ENCODE data around the gene TIPARP. TPM values are rescaled to one million over a fixed set of nuclear protein-coding genes. Genes with fewer than 3 reads are reported as not detected.

TIPARP gene
- polyA plus RNA-seq, 1 of the 3 experiments (the other 2 are of a cell fraction) = 6.2 TPM

GRCh38 chr3:156674046-156674910 is at the start of gene TIPARP (continued):
- TF ChIP-seq CHD2 (IDR thresholded peaks at IDR 0.05; ENCODE audit: low read length, partially characterized antibody) (no peak), RAD21 (IDR thresholded peaks at IDR 0.05; ENCODE audit: low read length) (peak; percentile 64), RXRA (IDR thresholded peaks at IDR 0.05; ENCODE audit: borderline replicate concordance, low read depth) (no peak), CTCF (IDR thresholded peaks at IDR 0.05) (peak; percentile 67), NRF1 (IDR thresholded peaks at IDR 0.05; ENCODE audit: low read depth, low read length) (peak; percentile 80), FOXJ3 (CRISPR knock-in tag; IDR thresholded peaks at IDR 0.05) (peak; percentile 64; the same call in 1 of the 2 replicates), TAF1 (IDR thresholded peaks at IDR 0.05; ENCODE audit: borderline replicate concordance, low read depth, low read length) (peak; percentile 98), EP300 (IDR thresholded peaks at IDR 0.05; ENCODE audit: borderline replicate concordance in 1 of 2, low read depth in 1 of 2, low read length in 1 of 2) (peak; percentile 26 to 31; a peak in 1 of 4 replicates), NFIC (IDR thresholded peaks at IDR 0.05; ENCODE audit: borderline replicate concordance) (peak; percentile 19; the same call in 1 of the 2 replicates)
- TF ChIP-seq, protein P1, sequence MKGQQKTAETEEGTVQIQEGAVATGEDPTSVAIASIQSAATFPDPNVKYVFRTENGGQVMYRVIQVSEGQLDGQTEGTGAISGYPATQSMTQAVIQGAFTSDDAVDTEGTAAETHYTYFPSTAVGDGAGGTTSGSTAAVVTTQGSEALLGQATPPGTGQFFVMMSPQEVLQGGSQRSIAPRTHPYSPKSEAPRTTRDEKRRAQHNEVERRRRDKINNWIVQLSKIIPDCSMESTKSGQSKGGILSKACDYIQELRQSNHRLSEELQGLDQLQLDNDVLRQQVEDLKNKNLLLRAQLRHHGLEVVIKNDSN (IDR thresholded peaks at IDR 0.05; ENCODE audit: borderline replicate concordance, low read depth) = no peak
- TF ChIP-seq, protein P2, sequence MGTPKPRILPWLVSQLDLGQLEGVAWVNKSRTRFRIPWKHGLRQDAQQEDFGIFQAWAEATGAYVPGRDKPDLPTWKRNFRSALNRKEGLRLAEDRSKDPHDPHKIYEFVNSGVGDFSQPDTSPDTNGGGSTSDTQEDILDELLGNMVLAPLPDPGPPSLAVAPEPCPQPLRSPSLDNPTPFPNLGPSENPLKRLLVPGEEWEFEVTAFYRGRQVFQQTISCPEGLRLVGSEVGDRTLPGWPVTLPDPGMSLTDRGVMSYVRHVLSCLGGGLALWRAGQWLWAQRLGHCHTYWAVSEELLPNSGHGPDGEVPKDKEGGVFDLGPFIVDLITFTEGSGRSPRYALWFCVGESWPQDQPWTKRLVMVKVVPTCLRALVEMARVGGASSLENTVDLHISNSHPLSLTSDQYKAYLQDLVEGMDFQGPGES (IDR thresholded peaks at IDR 0.05; ENCODE audit: low read depth, low read length) = no peak

DNA sequence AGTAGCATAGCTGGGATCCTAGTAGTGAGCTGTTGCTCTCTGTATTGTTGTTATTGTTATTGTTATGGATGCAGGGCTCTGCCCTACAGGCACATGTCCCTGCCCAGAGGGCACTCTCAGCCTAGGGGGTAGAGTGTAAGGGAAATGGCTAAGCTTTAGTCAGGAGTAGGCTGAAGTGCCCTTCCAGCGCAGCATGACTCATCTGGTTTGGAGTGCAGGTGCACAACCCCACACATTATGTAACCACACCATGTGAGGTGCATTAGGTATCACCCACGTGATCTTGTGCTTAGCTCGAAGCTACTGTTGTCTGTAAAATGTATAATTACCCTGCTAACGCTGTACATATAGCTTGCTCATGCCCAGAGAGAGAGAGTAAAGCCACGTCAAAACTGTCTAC is 48.3 kb upstream of the TIPARP start:
- no peaks in the 10 kb centered on the region for H3K36me3 ChIP-seq (replicated peaks in 1 of 2; ENCODE audit: control insufficient read depth in 1 of 2, insufficient read depth in 2 of 2, low read length in 1 of 2)

More for the DNA sequence above, 48.3 kb upstream of the TIPARP start:
- Histone ChIP-seq H3K4me3 (ENCODE audit: low read depth in 2 of 2, low read length in 1 of 2) (no peak overlapping the region), H3K27ac (ENCODE audit: low read depth in 2 of 2, low read length in 1 of 2) (no peak overlapping the region), H3K4me1 (ENCODE audit: control insufficient read depth in 1 of 2, insufficient read depth in 2 of 2, low read depth in 1 of 2, low read length in 1 of 2) (peaks cover 0 to 18% of the 10 kb centered on the region in 2 experiments; a peak in 1 of 4 replicates), H4K20me1 (ENCODE audit: insufficient read depth) (no peaks in the 10 kb centered on the region), H3K27me3 (ENCODE audit: insufficient read depth) (no peaks in the 10 kb centered on the region), H3K9me2 (no peaks in the 10 kb centered on the region), H3K9me3 (no peaks in the 10 kb centered on the region), H2AFZ (ENCODE audit: low read depth) (no peak overlapping the region), H3K9ac (no peak overlapping the region), H3K79me2 (ENCODE audit: insufficient read depth) (no peaks in the 10 kb centered on the region), H3F3A (replicated peaks; ENCODE audit: insufficient read depth) (no peaks in the 10 kb centered on the region), H3K4me2 (no peak overlapping the region)
- CTCF ChIA-PET = no interaction called here
- 70% methylated on average over 5 of the region's 5 CpGs for whole genome bisulfite sequencing (ENCODE audit: low lambda C conversion rate)
- TF ChIP-seq GATA2 (CRISPR knock-in tag; IDR thresholded peaks at IDR 0.05) = no peak
- TF ChIP-seq CTCF (IDR thresholded peaks at IDR 0.05) = no peak
- TF ChIP-seq FOSL2 (IDR thresholded peaks at IDR 0.05; ENCODE audit: borderline replicate concordance, low read depth) = no peak
- TF ChIP-seq, protein P3, sequence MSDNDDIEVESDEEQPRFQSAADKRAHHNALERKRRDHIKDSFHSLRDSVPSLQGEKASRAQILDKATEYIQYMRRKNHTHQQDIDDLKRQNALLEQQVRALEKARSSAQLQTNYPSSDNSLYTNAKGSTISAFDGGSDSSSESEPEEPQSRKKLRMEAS (IDR thresholded peaks at IDR 0.05; ENCODE audit: low read depth) = no peak
- no peak for TF ChIP-seq EZH2phosphoT487 (IDR thresholded peaks at IDR 0.05; ENCODE audit: borderline replicate concordance, low read depth)
- TF ChIP-seq RXRA (IDR thresholded peaks at IDR 0.05; ENCODE audit: borderline replicate concordance, low read depth) = no peak
- TF ChIP-seq RCOR1 (IDR thresholded peaks at IDR 0.05; ENCODE audit: low read length) = no peak
- TF ChIP-seq PBX3 (IDR thresholded peaks at IDR 0.05) = no peak
- no peak for TF ChIP-seq RFX5 (IDR thresholded peaks at IDR 0.05; ENCODE audit: low read length)
- TF ChIP-seq FOXJ3 (CRISPR knock-in tag; IDR thresholded peaks at IDR 0.05) = no peak
- no peak for TF ChIP-seq ELF1 (IDR thresholded peaks at IDR 0.05)
- no peak for TF ChIP-seq TAF1 (IDR thresholded peaks at IDR 0.05; ENCODE audit: borderline replicate concordance, low read depth, low read length)
- TF ChIP-seq, protein P2 (IDR thresholded peaks at IDR 0.05; ENCODE audit: low read depth, low read length) = no peak
- DNase-seq = no peak
- POLR2A ChIA-PET = no interaction called here

Data from SK-N-SH (cell line).